GM12864 (cell line): Measurements from ENCODE around the gene SNRK.

Experiments
- DNase-seq: peaks from one replicate; pipeline ENCODE4 v3.0.0-alpha.2; 2011; ENCODE audit warnings: low read depth
- H3K4me3 ChIP-seq: 2 replicates; pipeline ENCODE4 v1.5.1; 2011; ENCODE audit warnings: mild to moderate bottlenecking, low read depth, low read length, control low read depth
- CTCF ChIP-seq: IDR thresholded peaks from 2 replicates; pipeline ENCODE4 v1.5.1; 2011; ENCODE audit warnings: low read depth, mild to moderate bottlenecking, moderate library complexity, low read length, control low read depth, inconsistent platforms; ENCODE audit errors: missing control alignments

Gene SNRK

GRCh38 chr3:43268636-43269035 lies 17.7 kb upstream of the SNRK start:
- no peak for DNase-seq
- no peak overlapping the region for H3K4me3 ChIP-seq
- no peak for TF ChIP-seq CTCF

GRCh38 chr3:43270078-43270477 lies 16.3 kb upstream of the SNRK start:
- TF ChIP-seq CTCF, result no peak
- H3K4me3 ChIP-seq, result no peak overlapping the region
- DNase-seq, result no peak

- DNase-seq, result no peak
- H3K4me3 ChIP-seq, result no peak overlapping the region
- TF ChIP-seq CTCF, result no peak
These were observed 12.9 kb upstream of the SNRK start for GRCh38 chr3:43273416-43273815.

GRCh38 chr3:43279082-43279481 lies 7.3 kb upstream of the SNRK start:
- no peak for DNase-seq
- TF ChIP-seq CTCF, result no peak
- no peak overlapping the region for H3K4me3 ChIP-seq

GRCh38 chr3:43279532-43279931 lies 6.8 kb upstream of the SNRK start:
- DNase-seq, result no peak
- TF ChIP-seq CTCF, result no peak
- no peak overlapping the region for H3K4me3 ChIP-seq

GRCh38 chr3:43281020-43281419 lies 5.3 kb upstream of the SNRK start:
- no peak for TF ChIP-seq CTCF
- DNase-seq, result no peak
- no peak overlapping the region for H3K4me3 ChIP-seq

GRCh38 chr3:43284171-43284570 lies 2.2 kb upstream of the SNRK start:
- TF ChIP-seq CTCF, result no peak
- no peak for DNase-seq
- H3K4me3 ChIP-seq, result no peak overlapping the region
